Endodermal cell (in vitro differentiated cells): ENCODE results near the gene IL31RA. TPM values are rescaled to one million over a fixed set of nuclear protein-coding genes. Genes with fewer than 3 reads are reported as not detected.

Experiments used
- DNase-seq: peaks from one replicate; pipeline ENCODE4 v3.0.0-alpha.2; 2017
- H3K27ac ChIP-seq: 2 replicates; pipeline ENCODE4 v1.5.1; 2013; ENCODE audit warnings: mild to moderate bottlenecking, low read depth, low read length, moderate library complexity
- H3K27me3 ChIP-seq: 2 replicates; pipeline ENCODE4 v1.6.1; 2013; ENCODE audit warnings: mild to moderate bottlenecking, low read length, moderate library complexity; ENCODE audit not compliant: insufficient read depth, control insufficient read depth, poor library complexity, severe bottlenecking
- H3K36me3 ChIP-seq: 2 replicates; pipeline ENCODE4 v1.7.0; 2013; ENCODE audit warnings: mild to moderate bottlenecking, low read length, moderate library complexity; ENCODE audit not compliant: control insufficient read depth, insufficient read depth
- H3K4me1 ChIP-seq: one replicate; pipeline ENCODE4 v1.7.0; 2013; ENCODE audit warnings: low read length; ENCODE audit not compliant: control insufficient read depth, insufficient read depth
- H3K4me3 ChIP-seq: 2 replicates; pipeline ENCODE4 v1.5.1; 2013; ENCODE audit warnings: mild to moderate bottlenecking, low read length, moderate library complexity
- H3K9ac ChIP-seq: 2 replicates; pipeline ENCODE4 v1.6.1; 2013; ENCODE audit warnings: mild to moderate bottlenecking, low read length, moderate library complexity; ENCODE audit not compliant: poor library complexity, severe bottlenecking; ENCODE audit errors: extremely low read depth
- H3K9me3 ChIP-seq: 2 replicates; pipeline ENCODE4 v1.6.1; 2013; ENCODE audit warnings: mild to moderate bottlenecking, low read length, moderate library complexity; ENCODE audit not compliant: control insufficient read depth
- H3K27ac Mint-ChIP-seq: 2 replicates; pipeline ENCODE4 v1.8.0; 2020; ENCODE audit warnings: mixed read lengths
- H3K27me3 Mint-ChIP-seq: 2 replicates; pipeline ENCODE4 v1.8.0; 2021; ENCODE audit warnings: mild to moderate bottlenecking, mixed read lengths; ENCODE audit not compliant: insufficient read depth
- H3K36me3 Mint-ChIP-seq: 2 replicates; pipeline ENCODE4 v1.8.0; 2020; ENCODE audit warnings: low read depth, mixed read lengths
- H3K4me1 Mint-ChIP-seq: 2 replicates; pipeline ENCODE4 v1.8.0; 2020; ENCODE audit warnings: mixed read lengths
- H3K4me3 Mint-ChIP-seq: 2 replicates; pipeline ENCODE4 v1.8.0; 2020; ENCODE audit warnings: mild to moderate bottlenecking, moderate library complexity, mixed read lengths
- H3K9me3 Mint-ChIP-seq: 2 replicates; pipeline ENCODE4 v1.8.0; 2020; ENCODE audit warnings: mild to moderate bottlenecking, mixed read lengths
- WGBS, 2 experiments: methylation state at CpG; one replicate each; pipeline versions ENCODE4 v1.1.5 to v1.1.7; 2013; ENCODE audit warnings: missing lambda C conversion rate in 2 of 2, mixed read lengths in 1 of 2; ENCODE audit not compliant: insufficient coverage in 1 of 2, insufficient read length in 1 of 2; 5-methylcytosine and 5-hydroxymethylcytosine counted together
- total RNA-seq, 2 donors: library from RNA; stranded (reverse); fragmentation: NEBNext Ultra II Directional in 1 of 2; extraction: Animal tissue kit (Norgen Biotek cat#: 25700) in 1 of 2; gene quantifications; 2 replicates in 1 of 2; 3 replicates in 1 of 2; pipeline ENCODE4 v1.2.1, GENCODE V29; 2021
- TF ChIP-seq, protein P1 (sequence below): fragments of 200-600 bp; sonication (generic); conservative IDR thresholded peaks from 2 replicates; pipeline ENCODE4 v1.5.0; 2021; ENCODE audit warnings: antibody characterized with exemption, mild to moderate bottlenecking

Gene IL31RA
- total RNA-seq, 2 donors from 2014 or later, result not detected

DNA sequence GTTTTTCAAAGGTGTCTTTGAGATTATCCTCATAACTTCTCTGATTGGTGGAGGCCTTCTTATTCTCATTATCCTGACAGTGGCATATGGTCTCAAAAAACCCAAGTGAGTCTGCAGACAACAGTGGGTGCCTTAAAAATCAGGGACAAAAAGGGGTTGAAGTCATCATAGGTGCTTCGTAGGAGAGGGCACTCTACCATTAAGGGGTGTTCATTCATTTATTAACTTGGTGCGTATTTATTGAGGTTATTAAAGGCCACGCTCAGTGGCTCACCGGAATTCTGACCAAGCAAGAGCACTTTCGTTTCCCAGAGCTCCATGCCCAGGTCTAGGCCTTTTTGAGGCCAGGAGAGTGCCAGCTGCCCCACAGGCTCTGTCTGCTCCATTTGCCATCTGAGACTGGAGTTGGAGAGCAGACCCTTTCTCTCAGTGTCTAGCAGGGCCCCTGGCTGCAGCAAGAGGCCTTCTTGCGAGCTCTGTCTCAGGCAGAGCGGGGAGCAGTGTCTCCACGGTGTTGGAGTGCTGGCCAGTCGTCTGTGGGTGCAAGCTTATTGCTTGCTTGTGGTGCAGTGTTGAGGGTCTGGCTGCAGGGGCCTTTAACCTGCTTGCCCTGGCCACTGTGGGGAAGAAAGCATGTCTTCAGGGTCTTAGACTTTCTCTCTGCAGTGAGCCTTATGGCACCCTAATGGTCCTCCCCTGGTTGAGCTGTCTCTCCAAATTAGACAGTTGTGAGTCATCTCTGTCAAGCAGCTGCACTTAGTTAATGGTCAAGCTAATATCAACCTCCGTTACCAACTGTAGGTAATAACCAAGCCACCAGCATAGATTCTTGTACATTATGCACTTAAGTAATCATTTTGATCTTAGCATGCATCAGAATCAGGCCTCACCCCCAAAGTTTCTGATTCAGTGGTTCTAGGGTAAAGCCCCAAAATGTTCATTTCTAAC lies 62.6 kb downstream of the IL31RA start:
- H3K4me3 Mint-ChIP-seq, result no peak overlapping the region
- no peak overlapping the region for H3K4me3 ChIP-seq

DNA sequence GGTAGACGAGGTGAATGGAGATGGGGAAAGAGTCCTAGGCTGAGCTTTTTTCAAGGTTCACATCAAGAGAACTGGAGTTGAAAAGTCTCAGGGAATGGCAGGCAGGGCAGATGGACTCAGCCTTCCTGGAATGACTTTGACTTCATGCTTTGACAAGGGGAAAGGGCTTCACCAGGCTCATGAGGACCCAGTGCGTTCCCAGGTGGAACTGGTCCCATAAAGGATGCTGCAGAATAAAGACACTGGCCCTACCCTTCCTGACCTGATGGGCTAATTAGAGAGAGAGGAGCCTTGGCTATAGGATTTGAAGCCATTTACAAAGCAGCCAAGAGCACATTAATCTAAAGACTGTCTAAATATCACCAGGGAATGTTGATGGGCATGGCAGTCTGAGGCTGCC lies 63.8 kb downstream of the IL31RA start:
- H3K4me3 ChIP-seq, result no peak overlapping the region
- DNase-seq, result no peak
- Mint-ChIP-seq H3K27ac (no peak overlapping the region), H3K36me3 (no peaks in the 10 kb centered on the region), H3K4me3 (no peak overlapping the region), H3K9me3 (no peaks in the 10 kb centered on the region), H3K27me3 (peaks cover 3% of the 10 kb centered on the region), H3K4me1 (peaks cover 10% of the 10 kb centered on the region)
- TF ChIP-seq, protein P1, sequence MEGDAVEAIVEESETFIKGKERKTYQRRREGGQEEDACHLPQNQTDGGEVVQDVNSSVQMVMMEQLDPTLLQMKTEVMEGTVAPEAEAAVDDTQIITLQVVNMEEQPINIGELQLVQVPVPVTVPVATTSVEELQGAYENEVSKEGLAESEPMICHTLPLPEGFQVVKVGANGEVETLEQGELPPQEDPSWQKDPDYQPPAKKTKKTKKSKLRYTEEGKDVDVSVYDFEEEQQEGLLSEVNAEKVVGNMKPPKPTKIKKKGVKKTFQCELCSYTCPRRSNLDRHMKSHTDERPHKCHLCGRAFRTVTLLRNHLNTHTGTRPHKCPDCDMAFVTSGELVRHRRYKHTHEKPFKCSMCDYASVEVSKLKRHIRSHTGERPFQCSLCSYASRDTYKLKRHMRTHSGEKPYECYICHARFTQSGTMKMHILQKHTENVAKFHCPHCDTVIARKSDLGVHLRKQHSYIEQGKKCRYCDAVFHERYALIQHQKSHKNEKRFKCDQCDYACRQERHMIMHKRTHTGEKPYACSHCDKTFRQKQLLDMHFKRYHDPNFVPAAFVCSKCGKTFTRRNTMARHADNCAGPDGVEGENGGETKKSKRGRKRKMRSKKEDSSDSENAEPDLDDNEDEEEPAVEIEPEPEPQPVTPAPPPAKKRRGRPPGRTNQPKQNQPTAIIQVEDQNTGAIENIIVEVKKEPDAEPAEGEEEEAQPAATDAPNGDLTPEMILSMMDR, result no peak
- H3K9ac ChIP-seq, result no peak overlapping the region
- 95 to 100% methylated on average over 1 to 2 of the region's 2 CpGs for WGBS, 2 experiments
- no peaks in the 10 kb centered on the region for H3K9me3 ChIP-seq
- H3K27ac ChIP-seq, result no peak overlapping the region
- no peaks in the 10 kb centered on the region for H3K27me3 ChIP-seq
- H3K36me3 ChIP-seq, result no peaks in the 10 kb centered on the region
- peaks cover 5% of the 10 kb centered on the region for H3K4me1 ChIP-seq

More for the DNA sequence above, 62.6 kb downstream of the IL31RA start:
- no peak for DNase-seq
- peaks cover 3% of the 10 kb centered on the region for H3K27me3 Mint-ChIP-seq
- TF ChIP-seq, protein P1, result no peak
- no peaks in the 10 kb centered on the region for H3K9me3 ChIP-seq
- H3K27me3 ChIP-seq, result no peaks in the 10 kb centered on the region
- WGBS, 2 experiments, result 90 to 95% methylated on average over 9 to 10 of the region's 10 CpGs
- H3K9me3 Mint-ChIP-seq, result no peaks in the 10 kb centered on the region
- H3K27ac Mint-ChIP-seq, result no peak overlapping the region
- no peak overlapping the region for H3K9ac ChIP-seq
- H3K27ac ChIP-seq, result no peak overlapping the region
- H3K36me3 Mint-ChIP-seq, result no peaks in the 10 kb centered on the region
- no peaks in the 10 kb centered on the region for H3K36me3 ChIP-seq
- H3K4me1 ChIP-seq, result no peaks in the 10 kb centered on the region
- H3K4me1 Mint-ChIP-seq, result peaks cover 5% of the 10 kb centered on the region

DNA sequence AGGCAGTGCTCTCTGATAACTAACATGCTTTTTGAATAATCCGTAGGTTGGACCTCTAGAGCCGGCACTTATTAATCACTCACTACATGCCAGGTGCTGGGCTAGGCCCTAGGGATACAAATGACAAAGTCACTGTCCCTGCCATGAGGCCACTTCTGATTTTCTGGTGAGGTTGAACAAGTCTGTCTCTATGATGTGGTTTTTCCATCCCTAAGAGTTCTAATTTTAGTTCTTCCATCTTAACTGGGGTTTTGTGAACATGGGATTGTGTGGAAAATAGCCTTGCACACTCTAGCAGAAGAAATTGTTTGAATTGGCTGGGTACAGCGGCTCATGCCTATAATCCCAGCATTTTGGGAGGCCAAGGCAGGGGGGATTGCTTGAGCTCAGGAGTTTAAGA lies 64.6 kb downstream of the IL31RA start:
- H3K9me3 Mint-ChIP-seq, result no peaks in the 10 kb centered on the region
- H3K27ac Mint-ChIP-seq, result no peak overlapping the region

More for the DNA sequence above, 64.6 kb downstream of the IL31RA start:
- Histone ChIP-seq H3K36me3 (no peaks in the 10 kb centered on the region), H3K4me3 (no peak overlapping the region), H3K4me1 (peaks cover 5% of the 10 kb centered on the region), H3K9me3 (no peaks in the 10 kb centered on the region), H3K9ac (no peak overlapping the region), H3K27ac (no peak overlapping the region), H3K27me3 (no peaks in the 10 kb centered on the region)
- no peak for DNase-seq
- TF ChIP-seq, protein P1, result no peak
- Mint-ChIP-seq H3K27me3 (peaks cover under 1% of the 10 kb centered on the region), H3K4me1 (peaks cover 10% of the 10 kb centered on the region), H3K4me3 (no peak overlapping the region), H3K36me3 (no peaks in the 10 kb centered on the region)
- 93 to 100% methylated on average over 1 to 3 of the region's 3 CpGs for WGBS, 2 experiments
